SU-DHL-6 (cell line): Measurements from ENCODE around the gene SEPTIN3.

Experiments
- H2AFZ ChIP-seq: fragments of 200-600 bp; sonication (generic); 2 replicates; pipeline ENCODE4 v1.6.1; 2014; ENCODE audit warnings: low read depth, mild to moderate bottlenecking, moderate library complexity, mixed read lengths, antibody characterized with exemption, low read length; ENCODE audit not compliant: severe bottlenecking
- H3F3A ChIP-seq: fragments of 200-600 bp; shearing (Covaris generic); 2 replicates; pipeline ENCODE4 v1.6.0; 2016; ENCODE audit warnings: antibody characterized with exemption, mild to moderate bottlenecking; ENCODE audit not compliant: insufficient read depth
- H3K27ac ChIP-seq: fragments of 200-600 bp; sonication (generic); 2 replicates; pipeline ENCODE4 v1.5.1; 2016; ENCODE audit warnings: low read depth, mild to moderate bottlenecking, low read length, moderate library complexity, mixed read lengths
- H3K27me3 ChIP-seq: fragments of 200-600 bp; sonication (generic), shearing (Covaris generic); 2 replicates; pipeline ENCODE4 v1.6.0; 2014; ENCODE audit warnings: mild to moderate bottlenecking, low read length
- H3K36me3 ChIP-seq: fragments of 200-600 bp; sonication (generic); 2 replicates; pipeline ENCODE4 v1.6.1; 2014; ENCODE audit warnings: mild to moderate bottlenecking, low read length, mixed read lengths
- H3K4me2 ChIP-seq: fragments of 300-600, 200-600 bp; shearing (Covaris generic), sonication (generic); 2 replicates; pipeline ENCODE4 v1.6.0; 2014; ENCODE audit warnings: low read length, low read depth, mild to moderate bottlenecking; ENCODE audit not compliant: poor library complexity, severe bottlenecking
- H3K4me3 ChIP-seq: fragments of 200-600 bp; sonication (generic); 2 replicates; pipeline ENCODE4 v1.5.1; 2014; ENCODE audit warnings: antibody characterized with exemption, low read length, mild to moderate bottlenecking, mixed read lengths; ENCODE audit not compliant: insufficient read depth, poor library complexity, severe bottlenecking
- H3K79me2 ChIP-seq: fragments of 200-600 bp; sonication (generic); 2 replicates; pipeline ENCODE4 v1.6.1; 2014; ENCODE audit warnings: mild to moderate bottlenecking, low read length, moderate library complexity; ENCODE audit not compliant: insufficient read depth
- H3K9ac ChIP-seq: fragments of 200-600 bp; sonication (generic); 2 replicates; pipeline ENCODE4 v1.7.0; 2014; ENCODE audit warnings: mild to moderate bottlenecking, low read length
- H3K9me2 ChIP-seq: fragments of 200-600 bp; sonication (generic); replicated peaks from 2 replicates; pipeline ENCODE4 v1.6.1; 2014; ENCODE audit warnings: low read length; ENCODE audit not compliant: insufficient read depth
- H3K9me3 ChIP-seq: fragments of 200-600 bp; sonication (generic); 2 replicates; pipeline ENCODE4 v1.6.1; 2014; ENCODE audit warnings: low read length, mixed read lengths; ENCODE audit not compliant: insufficient read depth
- H4K20me1 ChIP-seq: fragments of 200-600 bp; sonication (generic); 2 replicates; pipeline ENCODE4 v1.6.1; 2014; ENCODE audit warnings: low read depth, mild to moderate bottlenecking, antibody characterized with exemption, low read length, moderate library complexity, mixed read lengths
- EZH2phosphoT487 ChIP-seq: fragments of 200-600 bp; sonication (generic), shearing (Covaris generic); conservative IDR thresholded peaks from 2 replicates; pipeline ENCODE4 v1.6.1; 2018; ENCODE audit warnings: mild to moderate bottlenecking, antibody characterized with exemption, low read length, moderate library complexity, mixed read lengths
- TF ChIP-seq, protein P1 (sequence below): fragments of 200-600 bp; sonication (generic); IDR thresholded peaks from one replicate; pipeline ENCODE4 v1.5.1; 2017; ENCODE audit warnings: antibody characterized with exemption, mild to moderate bottlenecking, low read length, moderate library complexity; ENCODE audit not compliant: insufficient read depth, poor library complexity, severe bottlenecking

Gene SEPTIN3

DNA sequence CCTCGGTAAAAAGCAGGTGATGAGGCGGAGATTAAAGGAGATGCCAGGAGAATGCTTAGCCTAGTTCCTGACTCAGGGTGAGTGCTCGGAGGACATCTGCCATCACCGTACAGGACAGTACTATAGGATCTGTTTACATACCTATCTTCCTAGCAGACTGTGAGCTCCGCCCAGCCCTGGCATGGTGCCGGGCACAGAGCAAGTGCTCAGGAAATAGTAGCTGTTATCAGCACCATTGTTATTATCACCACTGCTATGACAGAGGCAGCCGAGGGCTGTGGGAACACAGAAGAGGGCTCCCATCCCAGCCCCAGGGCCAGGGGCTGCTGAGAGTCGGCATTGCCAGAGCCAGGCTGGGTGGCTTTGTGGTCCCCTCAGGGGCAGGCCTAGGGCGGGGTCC lies 642 bp upstream of the SEPTIN3 start:
- no peaks in the 10 kb centered on the region for H4K20me1 ChIP-seq
- H3K27me3 ChIP-seq = no peaks in the 10 kb centered on the region
- no peak overlapping the region for H2AFZ ChIP-seq
- H3K36me3 ChIP-seq = no peaks in the 10 kb centered on the region
- H3K4me3 ChIP-seq = no peak overlapping the region
- H3K9ac ChIP-seq = no peak overlapping the region
- TF ChIP-seq, protein P1, sequence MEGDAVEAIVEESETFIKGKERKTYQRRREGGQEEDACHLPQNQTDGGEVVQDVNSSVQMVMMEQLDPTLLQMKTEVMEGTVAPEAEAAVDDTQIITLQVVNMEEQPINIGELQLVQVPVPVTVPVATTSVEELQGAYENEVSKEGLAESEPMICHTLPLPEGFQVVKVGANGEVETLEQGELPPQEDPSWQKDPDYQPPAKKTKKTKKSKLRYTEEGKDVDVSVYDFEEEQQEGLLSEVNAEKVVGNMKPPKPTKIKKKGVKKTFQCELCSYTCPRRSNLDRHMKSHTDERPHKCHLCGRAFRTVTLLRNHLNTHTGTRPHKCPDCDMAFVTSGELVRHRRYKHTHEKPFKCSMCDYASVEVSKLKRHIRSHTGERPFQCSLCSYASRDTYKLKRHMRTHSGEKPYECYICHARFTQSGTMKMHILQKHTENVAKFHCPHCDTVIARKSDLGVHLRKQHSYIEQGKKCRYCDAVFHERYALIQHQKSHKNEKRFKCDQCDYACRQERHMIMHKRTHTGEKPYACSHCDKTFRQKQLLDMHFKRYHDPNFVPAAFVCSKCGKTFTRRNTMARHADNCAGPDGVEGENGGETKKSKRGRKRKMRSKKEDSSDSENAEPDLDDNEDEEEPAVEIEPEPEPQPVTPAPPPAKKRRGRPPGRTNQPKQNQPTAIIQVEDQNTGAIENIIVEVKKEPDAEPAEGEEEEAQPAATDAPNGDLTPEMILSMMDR = no peak
- TF ChIP-seq EZH2phosphoT487 = no peak
- no peaks in the 10 kb centered on the region for H3F3A ChIP-seq
- no peaks in the 10 kb centered on the region for H3K79me2 ChIP-seq
- H3K9me2 ChIP-seq = no peaks in the 10 kb centered on the region
- no peak overlapping the region for H3K27ac ChIP-seq
- no peaks in the 10 kb centered on the region for H3K9me3 ChIP-seq
- no peak overlapping the region for H3K4me2 ChIP-seq

DNA sequence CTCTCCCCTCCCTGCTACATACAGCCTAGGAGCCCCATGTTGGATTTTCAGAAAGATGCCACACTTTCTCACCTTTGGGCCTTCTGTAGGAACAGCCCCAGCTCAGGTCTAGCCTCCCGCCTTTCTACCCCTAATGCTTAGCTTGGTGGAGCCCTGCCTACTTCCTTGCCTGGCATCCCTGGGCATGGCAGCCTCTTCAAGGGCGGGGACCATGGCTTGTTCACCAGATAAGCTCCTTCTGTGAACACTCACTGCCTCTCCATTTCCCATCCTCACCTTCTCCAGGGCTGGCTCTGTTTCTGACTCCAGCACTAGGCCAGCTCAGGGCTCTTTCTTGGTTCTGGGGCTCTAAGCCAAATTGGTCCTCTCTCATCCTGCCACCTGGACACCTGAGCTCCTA lies 1.4 kb downstream of the SEPTIN3 start:
- no peaks in the 10 kb centered on the region for H3K27me3 ChIP-seq
- H2AFZ ChIP-seq = no peak overlapping the region
- no peaks in the 10 kb centered on the region for H3K79me2 ChIP-seq
- TF ChIP-seq, protein P1 = no peak
- TF ChIP-seq EZH2phosphoT487 = no peak
- no peak overlapping the region for H3K9ac ChIP-seq
- H4K20me1 ChIP-seq = no peaks in the 10 kb centered on the region
- H3K9me2 ChIP-seq = no peaks in the 10 kb centered on the region
- no peaks in the 10 kb centered on the region for H3F3A ChIP-seq
- no peak overlapping the region for H3K4me2 ChIP-seq
- no peaks in the 10 kb centered on the region for H3K9me3 ChIP-seq
- no peak overlapping the region for H3K4me3 ChIP-seq
- H3K27ac ChIP-seq = no peak overlapping the region
- H3K36me3 ChIP-seq = no peaks in the 10 kb centered on the region

DNA sequence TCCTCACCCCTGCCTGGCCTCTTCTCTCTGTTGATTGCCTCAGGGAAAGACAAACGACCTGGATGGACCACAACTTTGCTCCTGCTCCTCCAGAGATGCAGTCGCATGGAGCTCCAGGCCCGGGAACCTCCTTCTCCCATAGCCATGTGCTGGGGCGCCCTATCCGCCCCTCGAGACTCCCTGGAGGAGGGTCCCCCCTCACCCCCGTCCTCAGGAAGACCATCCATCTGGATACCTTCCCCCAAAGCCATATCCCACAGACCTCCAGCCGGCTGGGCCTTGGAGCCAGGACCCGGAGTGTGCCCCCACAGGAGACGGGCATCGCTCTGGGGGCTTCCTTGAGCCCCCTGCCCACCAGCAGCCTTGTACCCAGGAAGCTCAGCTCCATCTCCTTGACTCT lies 2.2 kb downstream of the SEPTIN3 start:
- Histone ChIP-seq H2AFZ (no peak overlapping the region), H3K27me3 (no peaks in the 10 kb centered on the region)
- no peak for TF ChIP-seq EZH2phosphoT487
- TF ChIP-seq, protein P1 = no peak

More for the DNA sequence above, 2.2 kb downstream of the SEPTIN3 start:
- Histone ChIP-seq H3K27ac (no peak overlapping the region), H3K9ac (no peak overlapping the region), H3K9me2 (no peaks in the 10 kb centered on the region), H3K4me3 (no peak overlapping the region), H3K79me2 (no peaks in the 10 kb centered on the region), H3F3A (no peaks in the 10 kb centered on the region), H3K4me2 (no peak overlapping the region), H4K20me1 (no peaks in the 10 kb centered on the region), H3K36me3 (no peaks in the 10 kb centered on the region), H3K9me3 (no peaks in the 10 kb centered on the region)
